GM12872 (cell line): ENCODE results near the gene COPB2.

Experiments
- TF ChIP-seq, protein P1 (sequence below): IDR thresholded peaks from 3 replicates; pipeline ENCODE4 v1.5.1; 2011; ENCODE audit warnings: low read depth, mild to moderate bottlenecking, low read length, moderate library complexity; ENCODE audit not compliant: insufficient read depth

COPB2 gene

DNA sequence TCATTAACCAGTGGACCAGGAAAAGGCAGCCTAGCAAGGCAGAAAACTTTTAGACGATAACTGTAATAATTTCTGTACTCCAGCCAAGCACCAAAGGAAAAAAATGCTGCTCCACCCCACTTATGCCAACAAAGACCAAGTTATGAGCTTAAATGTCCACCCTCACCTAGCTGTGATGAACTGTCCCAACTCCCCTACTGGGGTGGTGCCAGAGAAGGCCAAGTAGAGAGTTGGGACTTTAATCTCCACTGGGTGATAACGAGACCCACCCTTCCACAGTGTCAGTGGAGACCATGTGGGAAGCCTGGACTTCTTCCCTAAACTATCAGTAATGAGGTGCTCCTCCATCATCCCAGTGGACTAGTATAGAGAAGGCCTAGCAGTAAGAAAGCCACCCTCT is 33.8 kb upstream of the COPB2 start:
- TF ChIP-seq, protein P1, sequence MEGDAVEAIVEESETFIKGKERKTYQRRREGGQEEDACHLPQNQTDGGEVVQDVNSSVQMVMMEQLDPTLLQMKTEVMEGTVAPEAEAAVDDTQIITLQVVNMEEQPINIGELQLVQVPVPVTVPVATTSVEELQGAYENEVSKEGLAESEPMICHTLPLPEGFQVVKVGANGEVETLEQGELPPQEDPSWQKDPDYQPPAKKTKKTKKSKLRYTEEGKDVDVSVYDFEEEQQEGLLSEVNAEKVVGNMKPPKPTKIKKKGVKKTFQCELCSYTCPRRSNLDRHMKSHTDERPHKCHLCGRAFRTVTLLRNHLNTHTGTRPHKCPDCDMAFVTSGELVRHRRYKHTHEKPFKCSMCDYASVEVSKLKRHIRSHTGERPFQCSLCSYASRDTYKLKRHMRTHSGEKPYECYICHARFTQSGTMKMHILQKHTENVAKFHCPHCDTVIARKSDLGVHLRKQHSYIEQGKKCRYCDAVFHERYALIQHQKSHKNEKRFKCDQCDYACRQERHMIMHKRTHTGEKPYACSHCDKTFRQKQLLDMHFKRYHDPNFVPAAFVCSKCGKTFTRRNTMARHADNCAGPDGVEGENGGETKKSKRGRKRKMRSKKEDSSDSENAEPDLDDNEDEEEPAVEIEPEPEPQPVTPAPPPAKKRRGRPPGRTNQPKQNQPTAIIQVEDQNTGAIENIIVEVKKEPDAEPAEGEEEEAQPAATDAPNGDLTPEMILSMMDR, result no peak

DNA sequence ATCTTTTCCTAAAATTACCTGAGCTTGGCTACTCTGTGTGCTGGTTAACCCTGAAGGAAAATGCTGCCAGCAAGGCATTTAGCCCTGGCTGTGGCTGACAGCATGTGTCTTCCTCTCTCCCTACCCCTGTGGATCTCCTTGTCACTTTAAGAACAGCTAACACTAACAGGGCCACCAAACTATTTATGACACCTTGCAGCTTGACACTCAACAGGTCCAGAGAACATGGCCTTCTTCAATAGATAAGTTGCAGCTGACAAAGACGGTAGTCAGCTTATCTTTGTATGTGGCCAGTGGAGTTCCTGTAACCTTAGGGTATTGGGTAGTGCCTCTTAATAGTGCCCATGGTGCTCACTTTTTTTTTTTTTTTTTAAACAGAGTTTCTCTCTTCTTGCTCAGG is 32.0 kb upstream of the COPB2 start:
- TF ChIP-seq, protein P1, result no peak

DNA sequence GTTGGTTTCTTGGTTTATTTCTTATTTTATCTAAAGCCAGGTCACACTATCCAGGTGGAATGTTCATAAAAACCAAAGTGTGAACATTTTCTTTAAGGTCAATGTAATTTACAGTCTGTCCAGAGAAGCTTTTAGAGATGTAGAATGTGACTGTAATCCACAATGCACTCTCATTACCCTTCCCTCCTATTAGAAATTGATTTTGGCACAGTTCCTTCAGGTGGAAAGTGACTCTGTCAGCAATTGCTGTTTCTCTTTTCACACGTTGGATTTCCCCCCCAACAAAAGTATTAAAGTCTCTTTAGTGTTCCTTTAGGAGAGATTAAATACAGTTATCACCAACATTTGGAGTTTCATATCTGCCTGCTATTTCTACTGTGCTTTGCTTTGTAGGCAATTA is 31.6 kb upstream of the COPB2 start:
- TF ChIP-seq, protein P1, result no peak

DNA sequence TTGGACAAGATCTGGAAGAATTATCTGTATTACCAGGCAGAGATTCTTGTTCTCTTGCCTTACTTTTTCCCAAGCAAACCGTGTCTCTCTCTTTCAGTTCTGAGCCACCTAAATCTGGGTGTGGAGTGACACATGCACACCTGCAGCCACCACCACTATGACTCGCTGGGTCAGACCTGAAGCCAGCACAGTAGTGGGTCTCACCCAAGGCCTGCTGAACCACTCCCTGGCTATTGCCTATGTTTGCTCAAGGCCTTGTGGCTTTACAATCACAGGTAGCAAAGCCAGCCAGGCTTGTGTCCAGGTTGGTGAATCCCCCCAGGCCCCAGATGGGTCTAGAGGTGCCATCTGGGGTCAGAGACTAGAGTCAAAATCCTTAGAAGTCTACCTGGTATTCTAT is 28.7 kb upstream of the COPB2 start:
- TF ChIP-seq, protein P1, result no peak

DNA sequence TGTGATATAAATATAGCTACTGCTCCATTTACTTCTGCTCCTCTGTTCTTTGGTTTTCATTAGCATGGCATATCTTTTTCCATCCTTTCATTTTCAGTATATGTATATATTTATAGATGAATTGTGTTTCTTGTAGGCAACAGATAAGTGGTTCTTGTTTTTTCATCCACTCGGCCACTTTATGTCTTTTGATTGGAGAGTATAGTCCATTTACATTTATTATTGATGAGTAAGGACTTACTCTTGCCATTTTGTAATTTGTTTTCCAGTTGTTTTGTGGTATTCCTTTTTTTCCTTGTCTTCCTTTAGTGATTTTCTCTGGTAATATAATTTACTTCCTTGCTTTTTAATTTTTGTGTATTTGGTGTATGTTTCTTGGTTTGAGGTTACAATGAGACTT is 26.8 kb upstream of the COPB2 start:
- TF ChIP-seq, protein P1, result no peak

DNA sequence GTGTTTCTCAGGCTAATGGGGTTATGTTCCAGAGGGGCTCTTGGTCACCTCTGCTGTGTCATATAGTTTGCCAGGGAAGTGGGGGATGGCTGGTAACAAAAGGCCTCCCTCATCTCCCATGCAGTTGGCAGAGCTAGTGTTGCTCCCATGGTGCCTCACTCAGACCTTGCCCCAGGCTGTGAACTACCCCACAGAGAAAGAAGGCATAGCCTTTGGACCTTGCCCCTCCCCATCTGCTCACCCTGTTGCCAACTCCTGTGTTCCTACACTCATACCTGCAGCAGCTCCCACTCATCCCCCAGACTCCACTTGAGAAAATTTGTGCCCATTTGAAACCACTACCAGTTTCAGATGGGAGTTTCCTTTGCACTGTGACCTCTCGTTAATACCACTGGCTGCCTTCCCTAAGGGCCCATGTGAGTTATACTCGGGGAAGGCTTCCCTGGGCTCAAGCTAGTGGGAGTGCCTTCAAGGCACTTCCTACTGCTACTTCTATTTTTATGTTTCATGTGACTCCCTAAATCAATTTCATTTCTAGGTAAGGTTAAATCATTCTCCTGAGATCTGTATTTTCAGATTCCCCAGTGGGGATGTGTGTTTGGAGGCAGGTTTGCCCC is 25.3 kb upstream of the COPB2 start:
- TF ChIP-seq, protein P1, result no peak

DNA sequence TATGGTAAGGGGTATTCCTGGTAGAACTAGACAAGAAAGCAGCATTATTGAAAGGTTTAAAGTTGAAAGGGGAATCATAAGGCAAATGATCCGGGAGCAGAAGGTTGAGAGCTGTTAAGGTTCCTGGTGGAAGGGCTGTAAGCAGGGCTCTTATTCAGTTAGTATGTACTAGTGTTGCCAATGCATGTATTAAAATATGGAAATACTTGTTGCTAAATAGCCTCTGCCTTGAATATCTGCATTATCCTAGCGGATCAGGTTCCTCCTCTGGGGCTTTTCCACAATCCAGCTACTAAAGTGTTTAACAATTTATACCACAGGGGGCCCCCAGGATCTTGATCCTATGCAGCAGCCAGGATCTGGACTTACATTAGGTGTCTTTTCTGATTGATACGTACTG is 7.3 kb upstream of the COPB2 start:
- TF ChIP-seq, protein P1, result no peak
